HG02885 (cell line): Measurements from ENCODE around the gene REELD1.
A peak's percentile ranks its signal among the peaks of the same experiment; 100 is the strongest.

ENCODE experiments used
- ATAC-seq: cut with Tn5 transposase; IDR thresholded peaks from one replicate; pipeline ENCODE4 v1.9.1; 2021; ENCODE audit warnings: mild to moderate bottlenecking; ENCODE audit not compliant: unreplicated experiment, poor library complexity

The REELD1 gene

DNA sequence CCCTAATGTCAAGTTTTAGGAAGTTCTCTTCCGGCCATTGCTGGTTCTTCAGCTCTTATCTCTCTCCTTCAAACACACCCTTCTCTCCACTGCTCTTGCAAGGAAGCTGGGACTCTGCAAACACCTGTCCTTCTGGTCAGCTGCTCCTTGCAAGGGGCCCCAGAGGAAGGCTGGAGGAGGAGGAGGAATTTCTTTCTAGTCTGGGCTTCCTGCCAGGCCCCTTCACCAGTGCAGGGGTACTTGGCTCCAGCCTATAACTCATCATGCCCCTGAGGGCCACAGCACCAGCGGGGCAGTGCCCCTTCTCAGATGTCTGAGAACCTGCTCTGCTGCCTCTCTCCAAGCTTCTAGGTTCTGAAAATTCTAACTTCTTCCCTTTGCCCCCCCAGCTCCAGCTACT lies 46.7 kb downstream of the REELD1 start:
- ATAC-seq = no peak

DNA sequence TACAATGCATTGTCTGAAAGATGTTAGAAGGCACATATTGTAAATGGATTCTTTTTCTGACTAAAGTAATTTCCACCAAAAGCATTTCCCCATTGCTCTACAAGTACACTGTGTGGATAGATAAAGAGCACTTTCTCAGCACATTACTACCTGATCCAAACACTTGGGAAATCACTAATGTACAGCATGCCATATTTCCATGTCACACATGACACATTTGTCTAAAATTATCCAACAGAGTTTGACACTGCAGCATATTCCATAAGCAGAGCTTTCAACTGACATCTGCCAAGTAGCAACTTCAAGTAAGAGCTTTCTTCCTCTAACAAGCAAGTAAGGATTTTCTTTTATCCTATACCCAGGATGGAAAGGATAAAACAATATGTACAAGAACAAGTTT lies 49.5 kb downstream of the REELD1 start:
- no peak for ATAC-seq

DNA sequence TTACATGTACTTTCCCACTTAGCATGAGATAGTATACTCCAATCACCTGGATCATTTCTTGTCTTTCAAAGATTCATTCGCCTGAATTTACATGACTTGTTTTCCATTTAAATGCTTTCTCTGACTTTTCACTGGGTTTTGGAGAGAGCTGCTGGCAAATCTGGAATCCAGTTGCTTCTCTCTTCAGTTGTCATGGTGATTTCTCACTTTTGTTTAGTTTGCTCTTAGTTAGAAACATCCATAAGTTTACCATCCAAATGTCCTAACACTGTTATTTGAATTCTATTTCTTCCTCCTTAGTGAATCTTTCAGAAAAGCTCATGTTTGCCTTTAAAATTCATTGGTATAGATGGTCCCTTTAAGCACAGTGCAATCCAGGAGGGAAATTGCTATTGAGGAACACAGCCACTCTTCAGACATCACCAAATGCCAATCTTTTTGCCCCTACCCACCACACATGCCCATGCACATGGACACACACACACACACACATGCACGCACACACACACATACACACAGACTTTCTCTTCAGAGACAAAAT lies 51.7 kb downstream of the REELD1 start:
- ATAC-seq = no peak

DNA sequence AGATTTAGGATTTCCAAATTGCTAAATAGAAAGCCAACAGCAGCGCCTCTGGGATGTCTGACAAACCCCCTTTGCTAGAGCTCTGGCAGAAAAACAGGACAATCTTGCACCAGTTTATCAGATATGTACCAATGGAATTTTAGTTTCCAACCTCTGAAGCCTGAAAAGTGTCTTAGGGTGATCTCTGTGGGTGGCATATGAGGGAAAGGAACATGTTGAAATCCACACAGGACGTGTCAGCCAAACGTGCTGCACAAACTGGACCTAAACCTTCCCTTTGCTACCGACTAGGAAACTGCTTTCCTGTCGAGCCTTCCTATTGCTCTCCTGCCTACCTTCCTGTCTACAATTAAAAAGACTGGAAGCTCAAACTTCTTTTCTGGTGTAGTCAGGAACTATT lies 53.5 kb downstream of the REELD1 start:
- ATAC-seq = no peak

DNA sequence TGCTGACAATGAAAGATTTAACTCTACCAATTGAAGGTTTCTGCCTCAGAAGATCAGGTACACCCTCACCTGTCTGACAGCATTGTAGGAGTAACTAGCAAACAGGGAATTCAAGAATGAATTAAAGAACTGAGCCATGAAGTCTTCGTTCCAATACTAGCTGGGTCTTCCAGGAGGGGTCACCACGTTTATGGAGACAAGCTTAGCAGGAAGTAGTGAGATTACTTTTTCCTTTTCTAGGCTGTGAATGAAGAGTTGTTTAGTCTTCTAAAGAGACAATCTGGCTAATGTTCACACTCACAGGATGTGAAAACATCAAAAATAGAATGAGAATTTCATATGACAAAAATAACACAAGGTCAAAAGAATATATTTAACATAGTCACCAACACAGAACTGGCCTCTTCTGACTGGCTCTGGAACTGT lies 54.9 kb downstream of the REELD1 start:
- ATAC-seq = peak; percentile 53

DNA sequence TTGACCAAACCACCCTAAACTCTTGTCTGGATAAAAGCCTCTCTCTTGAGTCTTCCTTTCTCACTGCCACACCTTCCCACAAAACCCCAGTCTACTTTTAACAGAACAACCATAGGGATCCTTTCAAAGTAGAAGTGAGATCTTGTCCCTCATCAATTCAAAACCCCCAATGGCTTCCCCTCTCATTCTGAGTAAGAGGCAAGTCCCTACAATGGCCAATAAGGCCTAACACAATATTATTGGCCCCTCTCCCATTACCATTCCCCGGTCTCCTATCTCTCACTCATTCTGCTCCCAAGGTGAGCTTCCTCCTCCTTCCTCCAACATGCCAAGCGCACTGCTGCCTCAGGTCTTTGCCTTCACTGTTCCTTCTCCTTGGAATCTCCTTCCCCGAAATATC lies 57.1 kb downstream of the REELD1 start:
- no peak for ATAC-seq

DNA sequence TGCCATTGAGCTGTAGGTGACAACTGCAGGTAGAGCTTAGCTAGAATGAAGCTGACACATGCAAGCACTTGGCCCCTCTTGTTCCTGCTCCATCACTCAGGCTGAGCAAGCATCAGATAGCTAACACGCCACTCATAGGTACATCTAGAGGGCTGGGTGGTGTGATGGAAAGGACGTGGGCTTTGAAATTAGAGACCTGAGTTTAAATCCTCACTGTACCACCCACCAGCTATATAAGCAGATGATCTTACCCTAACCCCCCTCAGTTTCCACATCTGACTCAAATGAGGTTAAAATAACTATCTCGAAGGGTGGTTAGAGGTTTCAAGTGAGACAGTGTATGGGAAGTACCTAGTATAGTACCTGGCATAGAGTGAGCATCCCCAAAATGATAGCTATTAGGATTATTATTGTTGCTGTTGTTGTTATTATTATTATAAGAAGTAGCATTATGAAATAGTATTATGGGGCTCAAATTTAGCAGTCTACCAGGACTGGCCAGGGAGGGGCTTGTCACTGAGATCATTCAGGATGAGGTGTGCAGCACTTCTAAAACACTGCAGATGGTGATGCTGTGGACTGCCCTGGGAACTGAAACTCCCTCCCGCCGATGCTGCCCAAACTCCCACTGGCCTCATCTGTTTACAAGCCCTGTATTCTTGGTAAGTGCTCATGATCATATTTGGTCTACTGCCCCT lies 59.0 kb downstream of the REELD1 start:
- peak; percentile 75 for ATAC-seq

DNA sequence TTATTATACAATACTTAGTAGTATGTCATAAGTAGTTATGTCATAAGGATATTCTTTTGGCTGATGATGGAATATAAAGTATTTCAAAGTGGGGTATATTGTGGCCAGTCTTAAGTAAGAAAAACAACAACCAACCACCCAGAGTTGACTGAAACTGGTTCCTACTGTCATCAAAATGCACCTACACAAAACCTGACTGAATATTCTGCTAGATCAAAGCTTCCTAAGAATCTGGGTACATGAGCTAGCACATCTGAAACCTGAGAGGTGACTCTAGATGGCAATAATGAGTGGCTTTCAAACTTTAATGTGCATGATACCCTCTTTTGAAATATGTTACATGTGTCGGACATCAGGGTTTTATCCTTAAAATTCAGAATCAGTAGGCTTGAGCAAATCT lies 60.4 kb downstream of the REELD1 start:
- no peak for ATAC-seq

DNA sequence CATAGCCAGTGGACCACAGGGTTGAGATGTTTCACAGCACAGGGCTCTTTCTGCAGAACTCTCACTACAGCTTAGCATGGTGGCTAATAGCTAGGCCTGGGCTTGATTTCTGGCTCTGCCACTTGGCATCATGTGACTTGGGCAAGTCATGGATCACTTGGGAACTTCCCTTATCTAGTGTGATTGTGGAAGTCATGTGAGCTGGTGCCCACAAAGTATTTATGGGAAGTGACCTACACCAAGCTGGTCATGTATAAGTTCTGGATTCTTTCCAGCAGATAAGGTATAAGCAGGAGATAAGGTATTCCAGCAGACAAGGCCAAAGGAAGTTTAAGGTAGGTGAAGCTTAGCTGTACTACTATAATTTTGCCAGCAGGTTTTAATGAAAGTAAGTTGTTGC lies 61.0 kb downstream of the REELD1 start:
- no peak for ATAC-seq

DNA sequence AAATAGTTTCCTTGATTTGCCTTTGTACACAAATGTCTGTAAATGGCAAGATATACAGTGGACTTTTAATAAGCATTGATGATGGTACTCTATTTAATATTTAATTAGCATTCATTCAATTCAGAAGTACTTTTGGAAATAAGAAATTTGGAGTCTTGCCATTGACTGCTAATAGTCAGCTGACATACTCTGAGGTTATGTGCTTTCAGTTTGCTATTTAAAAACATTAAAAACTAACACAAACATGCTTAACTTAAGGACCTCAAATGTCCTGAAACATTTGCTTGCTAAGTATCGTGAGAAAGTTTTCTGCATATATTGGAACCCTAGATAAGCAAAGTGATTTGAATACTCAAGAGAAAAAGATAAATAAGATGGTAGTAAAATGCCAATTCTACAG lies 64.6 kb downstream of the REELD1 start:
- ATAC-seq = no peak
